Left lung (tissue), 10 donors: Measurements from ENCODE around the gene DLG2. TPM values are rescaled to one million over a fixed set of nuclear protein-coding genes. Genes with fewer than 3 reads are reported as not detected.

Experiments used
- ATAC-seq: fragments of 200-7000 bp; cut with Tn5 transposase; one replicate; pipeline ENCODE4 v1.9.1; 2020; ENCODE audit warnings: moderate library complexity
- DNase-seq, 4 donors: peaks; one replicate each; pipeline ENCODE4 v3.0.0-alpha.2; 2013 to 2020
- H3K27ac ChIP-seq, 2 donors: fragments of 200-600 bp; sonication (generic) in 1 of 2; one replicate each; pipeline versions ENCODE4 v1.5.0 to v1.8.0; 2020 to 2021
- H3K27me3 ChIP-seq, 2 donors: fragments of 200-600 bp; sonication (generic) in 1 of 2; one replicate each; pipeline versions ENCODE4 v1.5.0 to v1.8.0; 2020 to 2021
- H3K36me3 ChIP-seq, 2 donors: fragments of 200-600 bp; sonication (generic) in 1 of 2; one replicate each; pipeline versions ENCODE4 v1.5.0 to v1.8.0; 2020 to 2021
- H3K4me1 ChIP-seq, 2 donors: fragments of 200-600 bp; one replicate each; pipeline ENCODE4 v1.8.0; 2021
- H3K4me3 ChIP-seq, 2 donors: fragments of 200-600 bp; sonication (generic) in 1 of 2; one replicate each; pipeline versions ENCODE4 v1.5.0 to v1.8.0; 2020 to 2021; ENCODE audit warnings: mild to moderate bottlenecking in 1 of 2
- H3K9me3 ChIP-seq, 2 donors: fragments of 200-600 bp; sonication (generic) in 1 of 2; one replicate each; pipeline versions ENCODE4 v1.5.0 to v1.8.0; 2020 to 2021
- CTCF ChIP-seq, 2 donors: fragments of 200-600 bp; sonication (generic) in 1 of 2; IDR thresholded peaks; one replicate each; pipeline versions ENCODE4 v1.5.0 to v1.8.0; 2021; ENCODE audit warnings: antibody characterized with exemption in 2 of 2
- intact Hi-C, 2 donors: fragments of 100-400 bp; cut with DNase I; formaldehyde crosslinking; loops; one replicate each; pipeline versions ENCODE4 v1.11.2 to v1.14.2; 2022
- polyA plus RNA-seq, 6 donors: library from polyadenylated mRNA; unstranded; fragments of 120-200 nt; gene quantifications; one replicate each; pipeline ENCODE4 v1.2.1, GENCODE V29; 2013; ENCODE audit not compliant: insufficient read length in 6 of 6
- total RNA-seq, 2 donors: library from RNA; stranded (reverse); fragmentation: NEBNext Ultra II Directional; extraction: Animal tissue kit (Norgen Biotek cat#: 25700); gene quantifications; one replicate each; pipeline ENCODE4 v1.2.1, GENCODE V29; 2021
- donor health status: DM: no; HTN: yes; CAD: no.
- donor health status: DM: no; HTN: no; CAD: no.

The DLG2 gene
- total and polyA plus RNA-seq, 8 donors = 4.5 to 15.0 (median 8.6) TPM

GRCh38 chr11:83866655-83867054 is 1760.5 kb downstream of the DLG2 start:
- TF ChIP-seq CTCF (IDR thresholded peaks at IDR 0.05) = no peak
- ATAC-seq (no peak), DNase-seq (no peak)
- Histone ChIP-seq H3K4me3 (no peak overlapping the region), H3K27ac (no peak overlapping the region), H3K9me3 (no peaks in the 10 kb centered on the region), H3K4me1 (no peaks in the 10 kb centered on the region), H3K27me3 (no peaks in the 10 kb centered on the region), H3K36me3 (no peaks in the 10 kb centered on the region)
- intact Hi-C loops = no loop called here

- no peak for TF ChIP-seq CTCF (IDR thresholded peaks at IDR 0.05)
- Histone ChIP-seq H3K9me3 (no peaks in the 10 kb centered on the region), H3K36me3 (no peaks in the 10 kb centered on the region), H3K27ac (no peak overlapping the region), H3K4me3 (no peak overlapping the region), H3K27me3 (no peaks in the 10 kb centered on the region), H3K4me1 (no peaks in the 10 kb centered on the region)
- no peak for DNase-seq
- peak; percentile 59 for ATAC-seq
- intact Hi-C loops = no loop called here
These were observed 1761.3 kb downstream of the DLG2 start for GRCh38 chr11:83865636-83866461.

GRCh38 chr11:83864412-83865057 is 1762.6 kb downstream of the DLG2 start:
- intact Hi-C loops = no loop called here
- H3K27ac ChIP-seq = no peak overlapping the region
- no peaks in the 10 kb centered on the region for H3K27me3 ChIP-seq
- H3K4me1 ChIP-seq = no peaks in the 10 kb centered on the region
- H3K4me3 ChIP-seq = no peak overlapping the region
- no peaks in the 10 kb centered on the region for H3K36me3 ChIP-seq
- DNase-seq (no peak), ATAC-seq (no peak)
- peaks cover 0 to 6% of the 10 kb centered on the region in 2 donors for H3K9me3 ChIP-seq
- TF ChIP-seq CTCF (IDR thresholded peaks at IDR 0.05) = no peak

GRCh38 chr11:83863272-83863671 is 1763.9 kb downstream of the DLG2 start:
- no peak overlapping the region for H3K27ac ChIP-seq
- intact Hi-C loops = no loop called here
- H3K27me3 ChIP-seq = no peaks in the 10 kb centered on the region
- no peaks in the 10 kb centered on the region for H3K36me3 ChIP-seq
- TF ChIP-seq CTCF (IDR thresholded peaks at IDR 0.05) = no peak
- H3K4me1 ChIP-seq = no peaks in the 10 kb centered on the region
- ATAC-seq (no peak), DNase-seq (no peak)
- H3K9me3 ChIP-seq = peaks cover 0 to 10% of the 10 kb centered on the region in 2 donors
- no peak overlapping the region for H3K4me3 ChIP-seq

- no peak overlapping the region for H3K27ac ChIP-seq
These were observed 1764.5 kb downstream of the DLG2 start for GRCh38 chr11:83862691-83863090.

More at GRCh38 chr11:83862691-83863090, 1764.5 kb downstream of the DLG2 start:
- H3K9me3 ChIP-seq = peaks cover 0 to 16% of the 10 kb centered on the region in 2 donors
- H3K4me1 ChIP-seq = no peaks in the 10 kb centered on the region
- intact Hi-C loops = no loop called here
- H3K36me3 ChIP-seq = no peaks in the 10 kb centered on the region
- DNase-seq = no peak
- ATAC-seq = no peak
- no peak overlapping the region for H3K4me3 ChIP-seq
- TF ChIP-seq CTCF (IDR thresholded peaks at IDR 0.05) = no peak
- no peaks in the 10 kb centered on the region for H3K27me3 ChIP-seq
